H1 (cell line): Measurements from ENCODE around the gene FPGS. TPM values are rescaled to one million over a fixed set of nuclear protein-coding genes. Genes with fewer than 3 reads are reported as not detected.

ENCODE experiments used
- CBX5 ChIP-seq: fragments of 300-800, 300-1000 bp; sonication (generic); IDR thresholded peaks from 2 replicates; pipeline ENCODE4 v1.7.1; 2016; ENCODE audit warnings: antibody characterized with exemption, low read length, low read depth
- polyA plus RNA-seq, 7 experiments: library from polyadenylated mRNA; depleted of rRNA in 3 of 7; stranded (reverse) in 5 of 7; unstranded in 2 of 7; fragments of >200 nt in 5 of 7; fragments of 200-250 nt in 2 of 7; gene quantifications; 1 replicate in 5 of 7; 2 replicates in 1 of 7; 4 replicates in 1 of 7; pipeline versions ENCODE4 v1.2.1 to v1.2.3, GENCODE V29; 2011 to 2013; ENCODE audit warnings: missing spikeins in 2 of 7, mixed read lengths in 2 of 7
- total RNA-seq: library from RNA; stranded (reverse); fragmentation: NEBNext Ultra II Directional; extraction: Animal tissue kit (Norgen Biotek cat#: 25700); gene quantifications from 2 replicates; pipeline ENCODE4 v1.2.1, GENCODE V29; 2021

FPGS gene
- total and polyA plus RNA-seq, 2 of the 8 experiments (the other 6 are each of a cell fraction or from before 2014, with no cell fraction given) = 62.4 to 83.0 TPM

GRCh38 chr9:127770583-127770904 lies 32.1 kb upstream of the FPGS start (continued):
- TF ChIP-seq CBX5 = no peak
